Measurements from ENCODE around the gene DHFR.

DNA sequence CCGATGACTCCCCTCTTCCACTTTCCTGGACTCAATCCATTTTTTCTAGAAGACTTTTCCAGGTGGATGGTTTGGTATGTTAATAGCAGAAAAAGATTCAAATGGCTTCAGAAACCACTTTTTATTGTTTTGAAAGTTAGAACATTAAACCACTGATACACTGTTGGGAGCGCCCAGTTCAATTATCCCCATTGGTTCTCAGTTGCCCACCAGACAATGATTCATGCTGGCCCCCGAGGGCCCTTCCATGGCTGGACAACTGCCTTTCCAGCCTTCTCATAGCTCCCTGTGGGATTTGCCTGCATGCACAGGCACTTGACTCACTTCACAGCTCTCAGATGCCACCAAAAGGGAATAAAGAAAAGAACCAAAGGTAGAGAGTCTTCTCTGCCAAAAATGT is 63.4 kb downstream of the DHFR start:
- TF ChIP-seq, protein P1, sequence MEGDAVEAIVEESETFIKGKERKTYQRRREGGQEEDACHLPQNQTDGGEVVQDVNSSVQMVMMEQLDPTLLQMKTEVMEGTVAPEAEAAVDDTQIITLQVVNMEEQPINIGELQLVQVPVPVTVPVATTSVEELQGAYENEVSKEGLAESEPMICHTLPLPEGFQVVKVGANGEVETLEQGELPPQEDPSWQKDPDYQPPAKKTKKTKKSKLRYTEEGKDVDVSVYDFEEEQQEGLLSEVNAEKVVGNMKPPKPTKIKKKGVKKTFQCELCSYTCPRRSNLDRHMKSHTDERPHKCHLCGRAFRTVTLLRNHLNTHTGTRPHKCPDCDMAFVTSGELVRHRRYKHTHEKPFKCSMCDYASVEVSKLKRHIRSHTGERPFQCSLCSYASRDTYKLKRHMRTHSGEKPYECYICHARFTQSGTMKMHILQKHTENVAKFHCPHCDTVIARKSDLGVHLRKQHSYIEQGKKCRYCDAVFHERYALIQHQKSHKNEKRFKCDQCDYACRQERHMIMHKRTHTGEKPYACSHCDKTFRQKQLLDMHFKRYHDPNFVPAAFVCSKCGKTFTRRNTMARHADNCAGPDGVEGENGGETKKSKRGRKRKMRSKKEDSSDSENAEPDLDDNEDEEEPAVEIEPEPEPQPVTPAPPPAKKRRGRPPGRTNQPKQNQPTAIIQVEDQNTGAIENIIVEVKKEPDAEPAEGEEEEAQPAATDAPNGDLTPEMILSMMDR (IDR thresholded peaks at IDR 0.05) = no peak
- TF ChIP-seq EZH2 (IDR thresholded peaks at IDR 0.05) = no peak
- TF ChIP-seq EZH2phosphoT487 (IDR thresholded peaks at IDR 0.05) = no peak

Data from neural progenitor cell (in vitro differentiated cells).